Measurements from ENCODE around the gene USP33. TPM values are rescaled to one million over a fixed set of nuclear protein-coding genes. Genes with fewer than 3 reads are reported as not detected.
A peak's percentile ranks its signal among the peaks of the same experiment; 100 is the strongest.

USP33 gene
- total and polyA plus RNA-seq, 2 of the 13 experiments (the other 11 are each of a cell fraction or from before 2014, with no cell fraction given) = 32.0 to 49.1 TPM

- TF ChIP-seq AHDC1 (CRISPR knock-in tag; IDR thresholded peaks at IDR 0.05; ENCODE audit: borderline replicate concordance) = no peak
- no peak for TF ChIP-seq ZNF503 (CRISPR knock-in tag; IDR thresholded peaks at IDR 0.05)
- no peak; the same call in 1 of the 2 replicates for TF ChIP-seq ZNF253 (CRISPR knock-in tag; IDR thresholded peaks at IDR 0.05; ENCODE audit: borderline replicate concordance)
- peak; percentile 96 for TF ChIP-seq ZNF777 (CRISPR knock-in tag; IDR thresholded peaks at IDR 0.05)
- no peak for TF ChIP-seq EEA1 (CRISPR knock-in tag; IDR thresholded peaks at IDR 0.05; ENCODE audit: borderline replicate concordance)
- TF ChIP-seq STAG1 (CRISPR knock-in tag; IDR thresholded peaks at IDR 0.05) = peak; percentile 77
- no peak for TF ChIP-seq MBD4 (IDR thresholded peaks at IDR 0.05; ENCODE audit: borderline replicate concordance, low read length)
- 0 out of 2 replicates have a peak, but pooled peaks have one; percentile 57 for TF ChIP-seq CHCHD3 (CRISPR knock-in tag; IDR thresholded peaks at IDR 0.05)
- TF ChIP-seq HOMEZ (CRISPR knock-in tag; IDR thresholded peaks at IDR 0.05; ENCODE audit: low read depth) = no peak
- no peak for TF ChIP-seq ZNF713 (CRISPR knock-in tag; IDR thresholded peaks at IDR 0.05)
- TF ChIP-seq AFF4 (CRISPR knock-in tag; IDR thresholded peaks at IDR 0.05) = no peak
- TF ChIP-seq FOXO1 (CRISPR knock-in tag; IDR thresholded peaks at IDR 0.05) = peak; percentile 59
Observed at GRCh38 chr1:77683160-77684148, 76.2 kb downstream of the USP33 start (continued).
